Measurements from ENCODE around the gene HNRNPL.
"Not testable (repeated sequence)": the region's sequence is repeated elsewhere in the genome, so short reads cannot be mapped to it uniquely, and the experiment has no call there.

Gene HNRNPL

GRCh38 chr19:38821230-38821825 is 28.5 kb downstream of the HNRNPL start:
- DNase-seq, result not testable (repeated sequence)

DNA sequence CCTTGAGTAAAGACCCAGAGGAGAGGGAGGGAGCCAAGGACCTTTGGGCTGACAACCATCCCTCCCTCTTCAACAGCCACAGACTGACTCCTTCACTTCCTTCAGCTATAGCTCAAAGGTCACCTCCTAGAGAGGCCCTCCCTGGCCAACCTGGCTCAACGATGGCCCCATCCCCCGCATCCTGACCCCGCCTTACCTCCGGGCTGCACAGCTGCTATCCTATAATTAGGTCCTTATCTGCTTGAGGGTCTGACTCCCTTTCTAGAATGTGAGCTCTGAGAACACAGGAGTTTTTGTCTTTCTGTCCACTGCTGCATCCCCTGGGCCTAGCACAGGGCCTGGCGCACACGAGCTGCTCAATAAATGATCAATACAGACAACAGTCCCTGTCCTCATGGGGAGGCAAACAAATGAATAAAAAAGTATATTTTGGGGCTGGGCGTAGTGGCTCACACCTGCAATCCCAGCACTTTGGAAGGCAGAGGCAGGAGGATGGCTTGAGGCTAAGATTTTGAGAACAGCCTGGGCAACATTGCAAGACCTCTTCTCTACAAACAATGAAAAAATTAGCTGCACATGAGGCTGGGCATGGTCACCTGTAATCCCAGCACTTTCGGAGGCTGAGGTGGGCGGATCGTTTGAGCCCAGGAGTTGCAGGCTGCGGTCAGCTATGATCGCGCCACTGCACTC is 30.4 kb downstream of the HNRNPL start:
- DNase-seq, result no peak

DNA sequence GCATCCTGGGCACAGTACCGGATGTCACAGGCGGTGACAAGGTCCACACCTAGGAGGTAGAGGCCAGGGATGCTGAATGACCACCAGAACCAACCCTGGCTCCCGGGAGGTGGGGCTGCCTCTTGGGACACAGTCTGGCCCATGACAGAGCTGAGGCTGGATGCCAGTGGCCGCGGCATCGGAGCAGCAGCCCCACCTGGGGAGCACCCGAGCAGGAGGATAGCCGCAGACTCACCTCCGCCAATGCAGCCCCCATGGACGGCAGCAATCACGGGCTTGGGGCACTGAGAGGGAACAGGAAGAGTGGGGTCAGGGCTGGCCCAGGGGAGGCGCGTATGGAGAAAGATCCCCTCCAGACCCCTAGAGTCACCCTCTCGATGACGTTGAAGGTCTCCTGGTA is 32.7 kb downstream of the HNRNPL start:
- DNase-seq, result no peak

DNA sequence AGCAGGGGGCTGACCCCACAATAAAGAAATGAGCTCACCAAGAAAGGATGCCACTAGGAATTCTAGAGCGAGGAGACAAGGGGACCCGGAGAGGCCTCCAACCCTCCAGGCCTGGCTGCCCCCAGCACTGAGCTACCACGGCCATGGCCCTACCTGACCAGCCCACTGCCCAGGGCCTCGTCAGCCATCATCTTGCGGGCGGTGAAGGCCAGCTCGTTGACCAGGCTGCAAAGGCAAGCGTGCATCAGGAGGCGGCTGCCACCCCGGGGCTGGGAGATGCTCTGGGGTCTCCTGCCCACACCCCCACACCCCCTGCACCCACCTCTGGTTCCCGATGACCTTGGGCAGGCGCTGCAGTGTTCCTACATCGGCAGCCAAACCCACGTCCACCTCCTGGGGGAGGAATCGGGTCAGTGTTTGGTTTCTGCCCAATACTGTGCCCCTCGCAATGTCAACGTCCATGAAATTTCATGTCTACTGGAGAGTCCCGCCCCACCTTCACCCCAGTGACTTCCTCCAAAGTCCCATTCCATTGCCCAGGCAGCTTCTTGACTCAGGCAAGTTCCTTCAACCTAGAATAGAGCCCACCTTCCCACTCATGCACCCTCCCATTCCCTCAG is 33.5 kb downstream of the HNRNPL start:
- no peak for DNase-seq

DNA sequence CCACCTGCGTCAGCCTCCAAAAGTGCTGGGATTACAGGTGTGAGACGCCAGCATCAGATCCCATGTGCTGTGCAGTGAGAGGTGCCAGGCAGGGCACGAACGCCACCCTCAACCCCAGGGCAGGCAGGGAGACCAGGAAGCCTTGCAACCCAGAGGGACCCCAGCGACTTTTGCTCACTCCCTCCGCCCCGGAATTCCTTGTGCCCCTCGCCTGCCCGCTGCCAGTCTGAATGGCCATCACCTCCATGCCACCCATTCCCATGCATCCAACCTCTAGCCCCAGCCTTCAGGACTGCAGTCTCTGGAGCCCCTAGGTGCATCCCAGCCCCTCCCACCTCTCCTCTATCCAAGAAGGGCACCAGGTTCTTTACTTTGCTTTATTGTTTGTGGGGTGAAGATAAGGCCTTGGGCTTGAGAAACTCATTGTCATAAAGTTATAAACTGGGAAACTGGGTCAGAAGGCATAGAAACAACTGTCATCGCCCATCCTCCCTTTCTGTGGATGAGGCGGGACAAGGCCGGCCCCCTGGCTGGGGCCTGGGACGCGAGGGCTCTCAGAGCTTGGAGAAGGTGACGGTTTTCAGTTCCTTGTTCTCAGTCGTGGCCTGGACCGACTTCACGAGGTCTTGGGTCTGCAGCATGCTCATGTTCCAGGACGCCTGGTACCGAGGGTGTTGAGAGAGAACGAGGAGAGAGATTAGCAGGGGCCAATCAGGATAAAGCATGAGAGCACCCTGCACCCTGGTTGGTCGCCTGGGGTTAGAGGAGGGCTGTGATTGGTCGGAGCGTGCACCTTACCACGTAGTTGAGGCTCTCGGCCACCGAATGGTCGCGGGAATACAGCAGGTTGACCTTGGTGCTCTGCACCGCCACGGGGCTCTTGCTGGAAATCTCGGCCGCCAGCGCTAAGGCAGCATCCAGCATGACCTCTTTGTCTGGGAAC is 34.5 kb downstream of the HNRNPL start:
- no peak for DNase-seq

GRCh38 chr19:38813932-38814331 is 35.9 kb downstream of the HNRNPL start:
- not testable (repeated sequence) for DNase-seq

DNA sequence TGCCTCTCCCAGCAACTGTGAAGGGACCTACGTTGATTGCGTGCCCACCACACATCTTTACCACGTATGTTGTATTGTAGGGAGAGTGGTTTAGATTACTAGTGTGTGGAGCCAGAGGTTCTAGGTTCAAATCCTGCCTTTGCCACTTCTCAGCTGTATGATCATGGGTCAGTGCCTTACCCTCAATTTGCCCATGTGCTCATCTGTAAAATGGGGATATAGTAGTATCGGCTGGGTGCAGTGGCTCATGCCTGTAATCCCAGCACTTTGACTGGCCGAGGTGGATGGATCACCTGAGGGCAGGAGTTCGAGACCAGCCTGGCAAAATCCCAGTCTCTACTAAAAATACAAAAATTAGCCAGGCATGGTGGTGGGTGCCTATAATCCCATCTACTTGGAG is 36.5 kb downstream of the HNRNPL start:
- no peak for DNase-seq

DNA sequence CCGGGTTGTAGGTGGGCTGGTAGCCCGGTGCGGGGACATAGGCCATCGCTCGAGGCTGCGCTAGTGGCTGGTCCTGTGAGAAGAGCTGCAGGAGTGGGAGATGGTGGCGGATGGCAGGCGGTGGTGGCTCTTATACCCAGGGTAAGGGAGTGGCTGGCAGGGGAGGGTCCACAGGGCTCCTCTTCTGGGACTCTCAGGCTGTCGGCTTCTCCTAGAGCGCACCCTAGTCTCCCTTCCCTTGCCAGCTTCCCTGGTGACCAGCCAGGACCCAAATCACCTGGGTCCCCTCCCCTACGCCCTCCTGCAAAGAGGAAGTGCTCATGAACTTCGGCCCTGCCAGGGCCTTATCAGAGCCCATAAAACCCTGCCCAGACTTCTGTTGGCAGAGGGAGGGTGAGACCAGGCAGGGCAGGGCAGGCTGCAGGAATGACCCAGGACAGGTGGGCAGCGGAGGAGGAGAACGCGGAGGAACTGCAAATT is 36.9 kb downstream of the HNRNPL start, which contains the start of gene LGALS4:
LGALS4 (minus strand) TSS at position 105 of the 480 bp plus-strand sequence; CDS start at position 46, 59 bp downstream.
- no peak for DNase-seq

GRCh38 chr19:38812009-38812840 is 37.6 kb downstream of the HNRNPL start:
- no peak for DNase-seq

GRCh38 chr19:38809592-38810252 is 40.1 kb downstream of the HNRNPL start:
- DNase-seq, result no peak

GRCh38 chr19:38808741-38809140 is 41.0 kb downstream of the HNRNPL start:
- DNase-seq, result no peak

DNA sequence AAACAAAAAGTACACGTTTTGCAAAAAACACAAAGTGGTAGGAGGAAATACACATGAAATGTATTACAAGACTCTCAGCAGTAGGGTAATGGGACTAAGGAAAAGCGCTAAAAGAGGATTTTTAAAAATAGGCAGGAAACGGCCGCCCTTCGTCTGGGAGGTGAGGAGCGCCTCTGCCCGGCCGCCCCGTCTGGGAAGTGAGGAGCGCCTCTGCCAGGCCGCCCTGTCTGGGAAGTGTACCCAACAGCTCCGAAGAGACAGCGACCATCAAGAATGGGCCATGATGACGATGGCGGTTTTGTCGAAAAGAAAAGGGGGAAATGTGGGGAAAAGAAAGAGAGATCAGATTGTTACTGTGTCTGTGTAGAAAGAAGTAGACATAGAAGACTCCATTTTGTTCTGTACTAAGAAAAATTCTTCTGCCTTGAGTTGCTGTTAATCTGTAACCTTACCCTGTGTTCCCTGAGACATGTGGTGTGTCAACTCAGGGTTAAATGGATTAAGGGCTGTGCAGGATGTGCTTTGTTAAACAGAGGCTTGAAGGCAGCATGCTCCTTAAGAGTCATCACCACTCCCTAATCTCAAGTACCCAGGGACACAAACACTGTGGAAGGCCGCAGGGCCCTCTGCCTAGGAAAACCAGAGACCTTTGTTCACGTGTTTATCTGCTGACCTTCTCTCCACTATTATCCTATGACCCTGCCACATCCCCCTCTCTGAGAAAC is 42.2 kb downstream of the HNRNPL start:
- not testable (repeated sequence) for DNase-seq

GRCh38 chr19:38806371-38806770 is 43.4 kb downstream of the HNRNPL start:
- DNase-seq, result no peak

DNA sequence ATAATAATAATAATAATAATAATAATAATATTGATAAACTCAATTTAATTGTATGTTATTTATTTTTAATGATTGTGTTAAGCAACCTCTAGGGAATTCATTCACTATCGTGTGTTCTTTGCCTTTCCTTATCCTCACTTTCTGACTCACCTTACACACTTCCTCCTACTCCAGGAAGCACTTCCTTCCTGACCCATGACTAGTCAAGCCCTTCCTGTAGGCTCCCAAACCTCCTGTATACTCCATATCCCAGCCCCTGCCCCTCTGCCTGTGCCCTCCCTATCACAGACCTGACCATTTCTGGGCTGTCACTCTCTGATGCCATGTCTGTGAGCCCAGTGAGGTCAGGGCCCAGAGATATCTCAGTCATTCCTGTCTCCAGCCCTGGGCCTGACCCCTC is 44.6 kb downstream of the HNRNPL start:
- DNase-seq, result no peak

DNA sequence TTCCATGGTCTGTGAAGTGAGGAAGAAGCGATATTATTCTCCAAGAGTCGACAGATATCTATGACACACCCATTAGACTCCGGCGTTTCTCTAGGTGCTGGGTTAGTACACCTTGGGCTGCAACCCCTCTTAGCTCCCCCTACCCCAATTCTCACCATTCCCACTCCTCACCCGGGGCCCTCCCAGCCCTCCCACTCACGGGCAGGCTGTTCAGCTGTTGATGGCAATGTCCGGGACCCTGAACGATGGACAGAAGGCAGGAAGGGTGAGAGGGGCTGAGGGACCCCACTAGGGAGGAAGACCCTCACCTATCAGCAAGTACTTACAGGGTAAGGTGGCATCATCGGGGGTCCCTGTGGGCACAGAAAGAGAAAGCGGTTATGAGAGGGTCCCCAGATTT is 46.2 kb downstream of the HNRNPL start:
- DNase-seq, result no peak

- DNase-seq, result no peak
Observed at GRCh38 chr19:38801359-38802095, 48.3 kb downstream of the HNRNPL start.

- DNase-seq, result no peak
Observed at GRCh38 chr19:38800577-38801347, 49.0 kb downstream of the HNRNPL start.

- no peak for DNase-seq
Observed at GRCh38 chr19:38799104-38799503, 50.7 kb downstream of the HNRNPL start.

DNA sequence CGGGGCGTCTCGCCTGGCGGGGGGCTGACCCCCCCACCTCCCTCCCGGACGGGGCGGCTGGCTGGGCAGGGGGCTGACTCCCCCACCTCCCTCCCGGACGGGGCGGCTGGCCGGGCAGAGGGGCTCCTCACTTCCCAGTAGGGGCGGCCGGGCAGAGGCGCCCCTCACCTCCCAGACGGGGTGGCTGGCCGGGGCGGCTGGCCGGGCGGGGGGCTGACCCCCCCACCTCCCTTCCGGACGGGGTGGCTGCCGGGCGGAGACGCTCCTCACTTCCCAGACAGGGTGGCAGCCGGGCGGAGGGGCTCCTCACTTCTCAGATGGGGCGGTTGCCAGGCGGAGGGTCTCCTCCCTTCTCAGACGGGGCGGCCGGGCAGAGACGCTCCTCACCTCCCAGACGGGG is 52.0 kb downstream of the HNRNPL start:
- DNase-seq, result not testable (repeated sequence)

All from NCI-H2081 (cell line).